ENCODE measurements around the gene FUBP1. TPM values are rescaled to one million over a fixed set of nuclear protein-coding genes. Genes with fewer than 3 reads are reported as not detected.

Gene FUBP1
- total RNA-seq, 1 donor from 2014 or later, result 128 TPM

- peaks cover 3% of the 10 kb centered on the region for H3K36me3 Mint-ChIP-seq (ENCODE audit: low read depth, unreplicated experiment)
- Histone ChIP-seq H3K4me1 (ENCODE audit: insufficient read depth, low read length) (no peaks in the 10 kb centered on the region), H2AFZ (ENCODE audit: low read depth, low read length) (no peak overlapping the region), H3K27ac (ENCODE audit: low read depth, low read length) (no peak overlapping the region), H3K4me3 (ENCODE audit: insufficient read depth, low read depth, low read length) (no peak overlapping the region), H3K79me2 (ENCODE audit: insufficient read depth, low read length) (peaks cover 24% of the 10 kb centered on the region), H4K20me1 (ENCODE audit: insufficient read depth, low read length) (peaks cover 15% of the 10 kb centered on the region), H3K36me3 (ENCODE audit: insufficient read depth, low read length) (peaks cover 5% of the 10 kb centered on the region), H3K4me2 (ENCODE audit: low read length) (no peak overlapping the region), H3K9me3 (ENCODE audit: insufficient read depth, low read depth, low read length) (no peaks in the 10 kb centered on the region), H3K9ac (ENCODE audit: low read length) (no peak overlapping the region), H3K27me3 (ENCODE audit: insufficient read depth, low read length) (no peaks in the 10 kb centered on the region)
- H3K27me3 Mint-ChIP-seq (ENCODE audit: low read depth, unreplicated experiment), result no peaks in the 10 kb centered on the region
- no peak for FAIRE-seq
- H3K27ac Mint-ChIP-seq (ENCODE audit: unreplicated experiment), result no peak overlapping the region
- no peaks in the 10 kb centered on the region for H3K9me3 Mint-ChIP-seq (ENCODE audit: unreplicated experiment)
- TF ChIP-seq, protein P1, sequence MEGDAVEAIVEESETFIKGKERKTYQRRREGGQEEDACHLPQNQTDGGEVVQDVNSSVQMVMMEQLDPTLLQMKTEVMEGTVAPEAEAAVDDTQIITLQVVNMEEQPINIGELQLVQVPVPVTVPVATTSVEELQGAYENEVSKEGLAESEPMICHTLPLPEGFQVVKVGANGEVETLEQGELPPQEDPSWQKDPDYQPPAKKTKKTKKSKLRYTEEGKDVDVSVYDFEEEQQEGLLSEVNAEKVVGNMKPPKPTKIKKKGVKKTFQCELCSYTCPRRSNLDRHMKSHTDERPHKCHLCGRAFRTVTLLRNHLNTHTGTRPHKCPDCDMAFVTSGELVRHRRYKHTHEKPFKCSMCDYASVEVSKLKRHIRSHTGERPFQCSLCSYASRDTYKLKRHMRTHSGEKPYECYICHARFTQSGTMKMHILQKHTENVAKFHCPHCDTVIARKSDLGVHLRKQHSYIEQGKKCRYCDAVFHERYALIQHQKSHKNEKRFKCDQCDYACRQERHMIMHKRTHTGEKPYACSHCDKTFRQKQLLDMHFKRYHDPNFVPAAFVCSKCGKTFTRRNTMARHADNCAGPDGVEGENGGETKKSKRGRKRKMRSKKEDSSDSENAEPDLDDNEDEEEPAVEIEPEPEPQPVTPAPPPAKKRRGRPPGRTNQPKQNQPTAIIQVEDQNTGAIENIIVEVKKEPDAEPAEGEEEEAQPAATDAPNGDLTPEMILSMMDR (IDR thresholded peaks at IDR 0.05; ENCODE audit: insufficient read depth, low read depth, low read length), result no peak
- TF ChIP-seq EZH2 (IDR thresholded peaks at IDR 0.05; ENCODE audit: insufficient read depth, low read length), result no peak
- H3K4me1 Mint-ChIP-seq (ENCODE audit: low read depth, unreplicated experiment), result no peaks in the 10 kb centered on the region
- H3K4me3 Mint-ChIP-seq (ENCODE audit: unreplicated experiment), result no peak overlapping the region
- DNase-seq (ENCODE audit: low read depth), result no peak
These were observed 17.9 kb upstream of the FUBP1 start for GRCh38 chr1:77996734-77997133.

DNA sequence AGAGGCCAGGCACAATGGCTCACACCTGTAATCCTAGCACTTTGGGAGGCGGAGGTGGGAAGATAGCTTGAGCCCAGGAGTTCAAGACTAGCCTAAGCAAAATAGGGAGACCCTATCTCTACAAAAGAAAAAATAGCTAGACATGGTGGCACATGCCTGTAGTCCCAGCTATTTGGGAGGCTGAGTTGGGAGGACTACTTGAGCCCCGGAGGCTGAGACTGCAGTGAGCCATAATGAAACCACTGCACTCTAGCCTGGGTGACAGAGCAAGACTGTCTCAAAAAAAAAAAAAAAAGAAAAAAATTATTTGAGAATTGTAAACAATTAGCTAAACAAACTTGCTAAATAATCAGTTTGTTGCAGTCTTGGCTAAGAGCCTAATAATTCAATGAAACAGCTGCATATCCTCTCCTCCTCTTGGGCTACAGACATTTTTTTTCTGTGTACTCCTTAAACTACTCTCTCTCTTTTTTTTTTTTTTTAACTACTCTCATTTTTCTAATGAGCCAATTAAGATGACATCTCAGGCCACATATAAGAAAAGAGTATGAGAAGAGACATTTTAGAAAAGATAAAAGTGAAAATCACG lies 15.3 kb upstream of the FUBP1 start:
- DNase-seq (ENCODE audit: low read depth) (no peak), FAIRE-seq (no peak)
- H3K4me3 ChIP-seq (ENCODE audit: insufficient read depth, low read depth, low read length), result no peak overlapping the region
- no peak overlapping the region for H2AFZ ChIP-seq (ENCODE audit: low read depth, low read length)
- peaks cover 49% of the 10 kb centered on the region for H3K79me2 ChIP-seq (ENCODE audit: insufficient read depth, low read length)
- H3K9me3 Mint-ChIP-seq (ENCODE audit: unreplicated experiment), result no peaks in the 10 kb centered on the region
- H3K4me3 Mint-ChIP-seq (ENCODE audit: unreplicated experiment), result no peak overlapping the region
- no peaks in the 10 kb centered on the region for H3K9me3 ChIP-seq (ENCODE audit: insufficient read depth, low read depth, low read length)
- H4K20me1 ChIP-seq (ENCODE audit: insufficient read depth, low read length), result peaks cover 33% of the 10 kb centered on the region
- H3K4me1 ChIP-seq (ENCODE audit: insufficient read depth, low read length), result no peaks in the 10 kb centered on the region
- no peak overlapping the region for H3K27ac Mint-ChIP-seq (ENCODE audit: unreplicated experiment)
- H3K27ac ChIP-seq (ENCODE audit: low read depth, low read length), result no peak overlapping the region
- H3K4me1 Mint-ChIP-seq (ENCODE audit: low read depth, unreplicated experiment), result no peaks in the 10 kb centered on the region
- no peaks in the 10 kb centered on the region for H3K27me3 ChIP-seq (ENCODE audit: insufficient read depth, low read length)
- TF ChIP-seq, protein P1 (IDR thresholded peaks at IDR 0.05; ENCODE audit: insufficient read depth, low read depth, low read length), result no peak
- TF ChIP-seq EZH2 (IDR thresholded peaks at IDR 0.05; ENCODE audit: insufficient read depth, low read length), result no peak
- peaks cover 5% of the 10 kb centered on the region for H3K36me3 ChIP-seq (ENCODE audit: insufficient read depth, low read length)
- peaks cover 5% of the 10 kb centered on the region for H3K36me3 Mint-ChIP-seq (ENCODE audit: low read depth, unreplicated experiment)
- H3K9ac ChIP-seq (ENCODE audit: low read length), result no peak overlapping the region
- no peak overlapping the region for H3K4me2 ChIP-seq (ENCODE audit: low read length)
- H3K27me3 Mint-ChIP-seq (ENCODE audit: low read depth, unreplicated experiment), result no peaks in the 10 kb centered on the region

GRCh38 chr1:77991638-77992037 lies 12.8 kb upstream of the FUBP1 start:
- Mint-ChIP-seq H3K36me3 (ENCODE audit: low read depth, unreplicated experiment) (peaks cover 3% of the 10 kb centered on the region), H3K9me3 (ENCODE audit: unreplicated experiment) (no peaks in the 10 kb centered on the region), H3K27me3 (ENCODE audit: low read depth, unreplicated experiment) (no peaks in the 10 kb centered on the region), H3K4me3 (ENCODE audit: unreplicated experiment) (no peak overlapping the region), H3K27ac (ENCODE audit: unreplicated experiment) (no peak overlapping the region), H3K4me1 (ENCODE audit: low read depth, unreplicated experiment) (peaks cover 5% of the 10 kb centered on the region)
- Histone ChIP-seq H3K4me1 (ENCODE audit: insufficient read depth, low read length) (no peaks in the 10 kb centered on the region), H3K4me3 (ENCODE audit: insufficient read depth, low read depth, low read length) (no peak overlapping the region), H3K36me3 (ENCODE audit: insufficient read depth, low read length) (peaks cover 5% of the 10 kb centered on the region), H3K9ac (ENCODE audit: low read length) (no peak overlapping the region), H2AFZ (ENCODE audit: low read depth, low read length) (no peak overlapping the region), H3K27ac (ENCODE audit: low read depth, low read length) (no peak overlapping the region), H3K9me3 (ENCODE audit: insufficient read depth, low read depth, low read length) (no peaks in the 10 kb centered on the region), H4K20me1 (ENCODE audit: insufficient read depth, low read length) (peaks cover 46% of the 10 kb centered on the region), H3K79me2 (ENCODE audit: insufficient read depth, low read length) (peaks cover 72% of the 10 kb centered on the region), H3K4me2 (ENCODE audit: low read length) (no peak overlapping the region), H3K27me3 (ENCODE audit: insufficient read depth, low read length) (no peaks in the 10 kb centered on the region)
- TF ChIP-seq EZH2 (IDR thresholded peaks at IDR 0.05; ENCODE audit: insufficient read depth, low read length), result no peak
- TF ChIP-seq, protein P1 (IDR thresholded peaks at IDR 0.05; ENCODE audit: insufficient read depth, low read depth, low read length), result no peak
- FAIRE-seq, result no peak
- no peak for DNase-seq (ENCODE audit: low read depth)
